Measurements from ENCODE around the gene LAD1.

DNA sequence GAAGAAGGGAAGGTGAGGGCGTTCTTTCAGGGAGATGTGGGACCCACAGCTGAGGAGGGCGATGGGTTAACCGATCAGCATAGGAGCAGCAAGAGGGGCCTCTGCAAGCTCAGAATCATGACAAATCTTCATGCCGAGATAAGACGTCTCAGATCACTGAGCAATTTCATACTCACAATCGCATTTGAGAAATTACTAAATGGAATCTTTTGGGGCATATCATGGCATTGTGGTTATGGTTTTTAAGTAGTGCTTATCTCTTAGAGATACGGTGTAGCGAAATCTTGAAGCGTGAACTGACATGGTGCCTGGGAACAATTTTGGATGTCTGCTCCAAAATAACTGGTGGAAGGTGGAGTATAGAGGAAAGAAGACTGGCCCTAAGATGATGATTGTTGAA, 27.8 kb downstream of the LAD1 start:
- no peak for TF ChIP-seq POLR2A (IDR thresholded peaks at IDR 0.05; ENCODE audit: low read length)
- no peak for TF ChIP-seq GATA1 (IDR thresholded peaks at IDR 0.05; ENCODE audit: low read depth, low read length)
